PC-9 (cell line): ENCODE measurements around the gene CCDC192. TPM values are rescaled to one million over a fixed set of nuclear protein-coding genes. Genes with fewer than 3 reads are reported as not detected.

Experiments used
- BruUV-seq: library from RNA; stranded (reverse); fragments of 400-500 nt; replicated peaks from 2 replicates; lab custom pipeline; 2021; lab: Mats Ljungman, UMichigan
- CTCF ChIA-PET: fragments of 300-600 bp; sonication (Branson Sonifier 250); formaldehyde crosslinking; loops from one replicate; lab custom pipeline; 2022; ENCODE audit warnings: antibody characterized with exemption; lab: Charles Lee
- POLR2A ChIA-PET: fragments of 300-600 bp; sonication (Branson Sonifier 250); formaldehyde crosslinking; loops from one replicate; lab custom pipeline; 2022; ENCODE audit warnings: antibody characterized with exemption; ENCODE audit not compliant: unreplicated experiment; lab: Charles Lee
- DNase-seq, 2 experiments: peaks; one replicate each; pipeline versions ENCODE4 v3.0.0 to v3.0.0-alpha.2; 2015 to 2022; ENCODE audit warnings: mixed read lengths in 1 of 2
- H2AFZ ChIP-seq: fragments of 200-600 bp; sonication (generic); 2 replicates; pipeline ENCODE4 v1.8.1; 2017; ENCODE audit warnings: antibody characterized with exemption
- H3F3A ChIP-seq: fragments of 200-600 bp; sonication (generic); 2 replicates; pipeline ENCODE4 v1.8.1; 2017; ENCODE audit warnings: antibody characterized with exemption, mild to moderate bottlenecking, low read depth; ENCODE audit not compliant: insufficient read depth
- H3K27ac ChIP-seq: fragments of 200-600 bp; sonication (generic); 2 replicates; pipeline ENCODE4 v1.6.1; 2016; ENCODE audit warnings: mixed run types
- H3K27me3 ChIP-seq: fragments of 200-600 bp; sonication (generic); 2 replicates; pipeline ENCODE4 v1.6.1; 2016; ENCODE audit warnings: low read depth, mixed run types; ENCODE audit not compliant: insufficient read depth
- H3K36me3 ChIP-seq: fragments of 200-600 bp; sonication (generic); 2 replicates; pipeline ENCODE4 v1.6.1; 2016; ENCODE audit warnings: low read depth, mixed run types
- H3K4me1 ChIP-seq: fragments of 200-600 bp; sonication (generic); replicated peaks from 2 replicates; pipeline ENCODE4 v1.6.1; 2016; ENCODE audit warnings: mixed run types; ENCODE audit not compliant: insufficient read depth
- H3K4me2 ChIP-seq: fragments of 200-600 bp; sonication (generic); 2 replicates; pipeline ENCODE4 v1.6.1; 2017; ENCODE audit warnings: mixed run types
- H3K4me3 ChIP-seq: fragments of 200-600 bp; sonication (generic); 2 replicates; pipeline ENCODE4 v1.6.1; 2016; ENCODE audit warnings: mixed run types
- H3K79me2 ChIP-seq: fragments of 200-600 bp; sonication (generic); 2 replicates; pipeline ENCODE4 v1.6.1; 2017; ENCODE audit warnings: low read depth, mixed run types
- H3K9me2 ChIP-seq: fragments of 200-600 bp; sonication (generic); 2 replicates; pipeline ENCODE4 v1.8.1; 2017; ENCODE audit warnings: mild to moderate bottlenecking; ENCODE audit not compliant: insufficient read depth
- H3K9me3 ChIP-seq: fragments of 200-600 bp; sonication (generic); 2 replicates; pipeline ENCODE4 v1.8.1; 2016; ENCODE audit warnings: low read depth; ENCODE audit not compliant: insufficient read depth
- H4K20me1 ChIP-seq: fragments of 200-600 bp; sonication (generic); 2 replicates; pipeline ENCODE4 v1.8.1; 2017; ENCODE audit not compliant: insufficient read depth
- EZH2 ChIP-seq: fragments of 200-600 bp; sonication (generic); IDR thresholded peaks from 2 replicates; pipeline ENCODE4 v1.8.0; 2017; ENCODE audit warnings: antibody characterized with exemption, low read depth
- intact Hi-C: fragments of 100-400 bp; cut with micrococcal nuclease; formaldehyde crosslinking; loops from one replicate; pipeline ENCODE4 v1.10.0; 2022; ENCODE audit not compliant: unreplicated experiment
- total RNA-seq: library from RNA; stranded (reverse); gene quantifications from 2 replicates; pipeline ENCODE4 v1.2.3, GENCODE V29; 2021
- TF ChIP-seq, protein P1 (sequence below): fragments of 200-600 bp; sonication (generic); conservative IDR thresholded peaks from 2 replicates; pipeline ENCODE4 v1.6.1; 2017; ENCODE audit warnings: mixed run types, antibody characterized with exemption, mild to moderate bottlenecking, moderate library complexity

Gene CCDC192
- total RNA-seq, 1 experiment from 2014 or later: not detected

DNA sequence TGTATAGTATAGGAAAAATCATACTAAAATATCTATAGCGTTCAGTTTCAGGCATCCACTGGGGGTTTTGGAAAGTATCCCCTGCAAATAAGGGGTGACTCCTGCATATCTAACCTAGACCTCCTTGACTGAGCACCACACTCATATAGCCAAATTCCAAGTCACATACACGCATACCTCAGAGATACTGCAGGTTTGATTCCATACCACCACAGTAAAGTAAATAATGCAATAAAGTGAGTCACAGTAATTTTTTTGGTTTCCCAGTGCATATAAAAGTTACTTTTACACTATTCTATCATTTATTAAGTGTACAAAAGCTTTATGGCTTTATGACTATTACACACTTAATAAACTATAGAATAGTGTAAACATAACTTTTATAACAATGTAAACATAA is 151.3 kb downstream of the CCDC192 start:
- Histone ChIP-seq H3K79me2 (no peaks in the 10 kb centered on the region), H3K9me3 (no peaks in the 10 kb centered on the region), H4K20me1 (no peaks in the 10 kb centered on the region), H2AFZ (no peak overlapping the region), H3K36me3 (no peaks in the 10 kb centered on the region), H3K4me3 (no peak overlapping the region), H3K4me1 (peaks cover 4% of the 10 kb centered on the region; the same call in 1 of the 2 replicates), H3K9me2 (no peaks in the 10 kb centered on the region), H3K4me2 (no peak overlapping the region), H3K27ac (no peak overlapping the region), H3K27me3 (no peaks in the 10 kb centered on the region), H3F3A (no peaks in the 10 kb centered on the region)
- TF ChIP-seq, protein P1, sequence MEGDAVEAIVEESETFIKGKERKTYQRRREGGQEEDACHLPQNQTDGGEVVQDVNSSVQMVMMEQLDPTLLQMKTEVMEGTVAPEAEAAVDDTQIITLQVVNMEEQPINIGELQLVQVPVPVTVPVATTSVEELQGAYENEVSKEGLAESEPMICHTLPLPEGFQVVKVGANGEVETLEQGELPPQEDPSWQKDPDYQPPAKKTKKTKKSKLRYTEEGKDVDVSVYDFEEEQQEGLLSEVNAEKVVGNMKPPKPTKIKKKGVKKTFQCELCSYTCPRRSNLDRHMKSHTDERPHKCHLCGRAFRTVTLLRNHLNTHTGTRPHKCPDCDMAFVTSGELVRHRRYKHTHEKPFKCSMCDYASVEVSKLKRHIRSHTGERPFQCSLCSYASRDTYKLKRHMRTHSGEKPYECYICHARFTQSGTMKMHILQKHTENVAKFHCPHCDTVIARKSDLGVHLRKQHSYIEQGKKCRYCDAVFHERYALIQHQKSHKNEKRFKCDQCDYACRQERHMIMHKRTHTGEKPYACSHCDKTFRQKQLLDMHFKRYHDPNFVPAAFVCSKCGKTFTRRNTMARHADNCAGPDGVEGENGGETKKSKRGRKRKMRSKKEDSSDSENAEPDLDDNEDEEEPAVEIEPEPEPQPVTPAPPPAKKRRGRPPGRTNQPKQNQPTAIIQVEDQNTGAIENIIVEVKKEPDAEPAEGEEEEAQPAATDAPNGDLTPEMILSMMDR: no peak
- TF ChIP-seq EZH2: no peak
- CTCF ChIA-PET: no interaction called here
- no peak for DNase-seq
- POLR2A ChIA-PET: no interaction called here
- intact Hi-C loops: no loop called here
- BruUV-seq: no TSS peak

DNA sequence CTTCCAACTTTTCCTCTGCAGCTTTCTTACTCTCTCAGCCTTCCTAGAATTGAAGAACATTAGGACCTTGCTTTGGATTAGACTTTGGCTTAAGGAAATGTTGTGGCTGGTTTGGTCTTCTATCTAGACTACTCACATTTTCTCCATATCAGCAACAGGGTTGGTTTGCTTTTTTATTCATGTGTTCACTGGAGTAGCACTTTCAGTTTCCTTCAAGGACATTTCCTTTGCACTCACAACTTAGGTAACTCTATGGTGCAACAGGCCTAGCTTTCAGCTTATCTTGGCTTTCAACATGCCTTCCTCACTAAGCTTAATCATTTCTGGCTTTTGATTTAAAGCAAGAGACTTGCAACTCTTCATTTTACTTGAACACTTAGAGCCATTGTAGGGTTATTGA is 153.1 kb downstream of the CCDC192 start:
- CTCF ChIA-PET: no interaction called here
- BruUV-seq: no TSS peak
- no peaks in the 10 kb centered on the region for H3F3A ChIP-seq
- no peaks in the 10 kb centered on the region for H3K79me2 ChIP-seq
- H3K4me2 ChIP-seq: no peak overlapping the region
- DNase-seq: no peak
- TF ChIP-seq, protein P1: no peak
- no peak for TF ChIP-seq EZH2
- no peaks in the 10 kb centered on the region for H3K36me3 ChIP-seq
- intact Hi-C loops: no loop called here
- no peak overlapping the region for H3K4me3 ChIP-seq
- H3K27me3 ChIP-seq: no peaks in the 10 kb centered on the region
- no peaks in the 10 kb centered on the region for H4K20me1 ChIP-seq
- H2AFZ ChIP-seq: no peak overlapping the region
- POLR2A ChIA-PET: no interaction called here
- no peaks in the 10 kb centered on the region for H3K9me2 ChIP-seq
- no peaks in the 10 kb centered on the region for H3K4me1 ChIP-seq
- H3K9me3 ChIP-seq: no peaks in the 10 kb centered on the region
- no peak overlapping the region for H3K27ac ChIP-seq

DNA sequence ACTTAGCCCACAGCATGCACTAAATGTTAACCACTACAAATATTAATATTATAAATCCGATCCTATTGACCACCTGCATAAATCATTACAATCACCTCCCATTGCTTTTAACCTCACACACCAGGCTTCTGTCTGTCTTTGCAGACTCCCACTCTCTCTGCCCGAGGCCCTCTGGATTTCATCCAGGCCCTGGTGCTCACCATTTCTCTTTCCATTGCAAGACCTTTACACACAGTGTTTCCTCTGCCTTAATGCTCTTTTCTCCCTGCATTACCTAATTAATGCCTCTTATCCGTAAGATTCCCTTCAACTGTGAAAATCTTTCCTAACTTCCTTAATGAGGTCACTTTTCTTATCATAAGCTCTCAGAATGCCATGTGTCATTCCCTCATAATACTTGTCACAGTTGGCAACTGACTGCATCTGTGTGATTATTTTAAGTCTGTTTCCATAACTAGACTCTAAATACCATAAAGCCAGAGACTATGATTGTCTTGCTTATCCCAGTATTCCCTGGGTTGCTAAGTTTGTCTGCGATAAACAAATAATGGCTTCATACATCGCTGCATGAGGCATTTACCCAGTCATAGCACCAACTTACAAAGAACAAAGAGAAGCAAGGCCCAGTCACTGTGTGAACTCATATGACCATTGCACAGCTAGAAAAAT is 155.1 kb downstream of the CCDC192 start:
- no peak overlapping the region for H3K27ac ChIP-seq
- intact Hi-C loops: no loop called here
- ChIA-PET CTCF (no interaction called here), POLR2A (no interaction called here)
- H3K4me2 ChIP-seq: no peak overlapping the region
- H3K79me2 ChIP-seq: no peaks in the 10 kb centered on the region
- H3K4me1 ChIP-seq: no peaks in the 10 kb centered on the region
- DNase-seq: no peak
- H4K20me1 ChIP-seq: no peaks in the 10 kb centered on the region
- H3K9me3 ChIP-seq: no peaks in the 10 kb centered on the region
- no peaks in the 10 kb centered on the region for H3F3A ChIP-seq
- no peaks in the 10 kb centered on the region for H3K27me3 ChIP-seq
- no peaks in the 10 kb centered on the region for H3K36me3 ChIP-seq
- no peaks in the 10 kb centered on the region for H3K9me2 ChIP-seq
- no peak overlapping the region for H2AFZ ChIP-seq
- H3K4me3 ChIP-seq: no peak overlapping the region
- no TSS peak for BruUV-seq
- TF ChIP-seq, protein P1: no peak
- TF ChIP-seq EZH2: no peak
